ENCODE measurements around the gene PCDHGA10.
"Not testable (repeated sequence)": the region's sequence is repeated elsewhere in the genome, so short reads cannot be mapped to it uniquely, and the experiment has no call there.

Gene PCDHGA10

GRCh38 chr5:141411575-141411974 is 1.2 kb upstream of the PCDHGA10 start:
- DNase-seq, result no peak
- intact Hi-C loops (cut with DNase I; ENCODE audit: low total_unique reads), result loop anchor here (10.0 kb wide), 2 partner anchors 87 to 143 kb away; partner anchors contain the start of gene TAF7
- Histone ChIP-seq H3K27me3 (no peaks in the 10 kb centered on the region), H3K4me3 (no peak overlapping the region), H3K27ac (no peak overlapping the region), H3K36me3 (peaks cover 5 to 66% (median 56%) of the 10 kb centered on the region in 3 donors), H3K4me1 (no peaks in the 10 kb centered on the region), H3K9me3 (peaks cover 27 to 97% (median 87%) of the 10 kb centered on the region in 3 donors)
- no peak for TF ChIP-seq CTCF (IDR thresholded peaks at IDR 0.05)

GRCh38 chr5:141413540-141414069 is 818 bp downstream of the PCDHGA10 start:
- Histone ChIP-seq H3K36me3 (peaks cover 5 to 70% (median 65%) of the 10 kb centered on the region in 3 donors), H3K27ac (no peak overlapping the region), H3K9me3 (peaks cover 18 to 97% (median 86%) of the 10 kb centered on the region in 3 donors), H3K27me3 (no peaks in the 10 kb centered on the region), H3K4me3 (peak overlapping the region; percentile 22 to 26), H3K4me1 (no peaks in the 10 kb centered on the region)
- intact Hi-C loops (cut with DNase I; ENCODE audit: low total_unique reads), result loop anchor here (10.0 kb wide), 2 partner anchors 89 to 141 kb away; partner anchors contain the start of gene TAF7
- no peak for DNase-seq
- no peak for TF ChIP-seq CTCF (IDR thresholded peaks at IDR 0.05)

GRCh38 chr5:141414548-141415274 is 1.9 kb downstream of the PCDHGA10 start:
- not testable (repeated sequence) for H3K4me3 ChIP-seq, DNase-seq, H3K27me3 ChIP-seq, H3K27ac ChIP-seq, H3K4me1 ChIP-seq
- H3K36me3 ChIP-seq, result peaks cover 5 to 75% (median 66%) of the 10 kb centered on the region in 3 donors
- peaks cover 16 to 97% (median 86%) of the 10 kb centered on the region in 3 donors for H3K9me3 ChIP-seq
- intact Hi-C loops (cut with DNase I; ENCODE audit: low total_unique reads), result loop anchor here (10.0 kb wide), 2 partner anchors 90 to 140 kb away; partner anchors contain the start of gene TAF7

- intact Hi-C loops (cut with DNase I; ENCODE audit: low total_unique reads), result loop anchor here (10.0 kb wide), 2 partner anchors 90 to 140 kb away; partner anchors contain the start of gene TAF7
- peaks cover 5 to 73% (median 66%) of the 10 kb centered on the region in 3 donors for H3K36me3 ChIP-seq
- not testable (repeated sequence) for DNase-seq, H3K4me1 ChIP-seq, H3K27ac ChIP-seq, H3K4me3 ChIP-seq, H3K27me3 ChIP-seq
- H3K9me3 ChIP-seq, result peaks cover 21 to 97% (median 86%) of the 10 kb centered on the region in 3 donors
These were observed 2.5 kb downstream of the PCDHGA10 start for GRCh38 chr5:141415275-141415618.

GRCh38 chr5:141417494-141418172 is 4.8 kb downstream of the PCDHGA10 start, which contains the start of gene PCDHGB7:
Gene PCDHGB7, plus strand, starts transcription at chr5:141417677. Its CDS starts 183 bp downstream, at chr5:141417860.
- H3K27me3 ChIP-seq, H3K27ac ChIP-seq, H3K4me1 ChIP-seq: not testable (repeated sequence)
- DNase-seq, result peak; percentile 76 to 78
- H3K4me3 ChIP-seq, result peak within 1 kb of the TSS; percentile 46 to 48
- intact Hi-C loops (cut with DNase I; ENCODE audit: low total_unique reads), result loop anchor here (10.0 kb wide), 2 partner anchors 93 to 137 kb away; partner anchors contain the start of gene TAF7
- TF ChIP-seq CTCF (IDR thresholded peaks at IDR 0.05), result peak; percentile 40 to 49
- peaks cover 23 to 99% (median 89%) of the 10 kb centered on the region in 3 donors for H3K9me3 ChIP-seq
- H3K36me3 ChIP-seq, result peaks cover 5 to 73% (median 67%) of the 10 kb centered on the region in 3 donors

GRCh38 chr5:141419074-141419880 is 6.5 kb downstream of the PCDHGA10 start:
- Histone ChIP-seq H3K27me3 (no peaks in the 10 kb centered on the region), H3K4me3 (no peak overlapping the region), H3K36me3 (peaks cover 0 to 67% (median 63%) of the 10 kb centered on the region in 3 donors), H3K4me1 (no peaks in the 10 kb centered on the region), H3K27ac (no peak overlapping the region), H3K9me3 (peaks cover 24 to 99% (median 89%) of the 10 kb centered on the region in 3 donors)
- no peak for TF ChIP-seq CTCF (IDR thresholded peaks at IDR 0.05)
- intact Hi-C loops (cut with DNase I; ENCODE audit: low total_unique reads), result loop anchor here (10.0 kb wide), 2 partner anchors 94 to 136 kb away; partner anchors contain the start of gene TAF7
- DNase-seq, result no peak

Measured in tibial artery (tissue), 4 donors.